ENCODE results near the gene PHF2. TPM values are rescaled to one million over a fixed set of nuclear protein-coding genes. Genes with fewer than 3 reads are reported as not detected.

The PHF2 gene
- total and polyA plus RNA-seq, 2 of the 8 experiments (the other 6 are each of a cell fraction or from before 2014, with no cell fraction given): 3.4 to 9.4 TPM

DNA sequence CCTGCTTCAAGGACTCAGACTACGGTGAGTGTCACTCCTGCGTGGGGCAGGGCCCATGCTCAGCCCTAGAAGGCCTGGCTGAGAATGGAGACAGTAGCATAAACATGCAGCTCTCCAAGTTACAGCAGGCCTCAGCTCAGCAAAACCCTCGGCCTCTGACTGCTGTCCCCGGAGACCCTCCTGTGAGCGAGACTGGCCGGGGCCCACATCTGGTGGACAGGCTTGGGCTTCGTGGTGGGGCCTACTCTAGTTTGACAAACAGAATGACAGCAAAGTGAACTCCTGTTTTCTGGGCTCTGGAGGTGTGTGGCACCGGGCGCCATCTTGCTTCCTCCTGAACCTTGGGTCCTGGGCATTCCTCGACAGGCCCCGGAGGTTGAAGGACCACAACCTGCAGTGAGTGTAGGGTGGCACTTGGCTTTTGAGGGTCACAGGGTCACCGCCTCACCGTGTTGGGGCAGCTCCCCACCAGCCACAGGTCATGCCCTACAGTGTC, 97.5 kb downstream of the PHF2 start:
- Histone ChIP-seq H2BK5ac (ENCODE audit: low read depth, low read length) (no peak overlapping the region), H3K79me2 (ENCODE audit: control insufficient read depth in 1 of 2, insufficient read depth in 2 of 2, low read length in 2 of 2) (no peaks in the 10 kb centered on the region), H2BK12ac (ENCODE audit: low read depth, low read length) (no peak overlapping the region), H3K4ac (replicated peaks; ENCODE audit: insufficient read length, low read depth, low read length) (no peak overlapping the region), H2AK5ac (ENCODE audit: low read depth, low read length) (no peak overlapping the region), H4K20me1 (replicated peaks in 1 of 2; ENCODE audit: control insufficient read depth in 1 of 2, insufficient read depth in 2 of 2, low read length in 2 of 2) (peaks cover 0 to 3% of the 10 kb centered on the region in 2 experiments), H3K27ac (ENCODE audit: low read depth, low read length) (no peak overlapping the region), H3K4me1 (replicated peaks in 1 of 4; ENCODE audit: control insufficient read depth in 3 of 4, insufficient read depth in 4 of 4, low read length in 3 of 4) (no peaks in the 10 kb centered on the region), H2BK15ac (ENCODE audit: low read length) (no peak overlapping the region), H2BK120ac (replicated peaks; ENCODE audit: low read depth, low read length) (no peak overlapping the region), H3K36me3 (ENCODE audit: control insufficient read depth in 2 of 4, insufficient read depth in 4 of 4, low read length in 3 of 4) (no peaks in the 10 kb centered on the region; a peak in 2 of 8 replicates), H3K23ac (ENCODE audit: insufficient read length) (no peak overlapping the region), H3K9ac (replicated peaks in 1 of 4; ENCODE audit: extremely low read depth in 1 of 4, low read depth in 3 of 4, low read length in 3 of 4) (no peak overlapping the region), H3K56ac (replicated peaks; ENCODE audit: insufficient read length, low read depth, low read length) (no peak overlapping the region), H3K4me2 (ENCODE audit: insufficient read depth in 1 of 2, low read depth in 2 of 2, low read length in 2 of 2) (no peak overlapping the region), H2BK20ac (ENCODE audit: low read length) (no peak overlapping the region), H4K5ac (ENCODE audit: insufficient read length, low read depth, low read length) (no peak overlapping the region), H3K4me3 (ENCODE audit: extremely low read depth in 1 of 4, insufficient read depth in 2 of 4, low read depth in 3 of 4, low read length in 4 of 4) (no peak overlapping the region), H3K79me1 (ENCODE audit: low read depth, low read length) (no peaks in the 10 kb centered on the region), H3K18ac (ENCODE audit: extremely low read depth, low read length) (no peak overlapping the region), H2AFZ (ENCODE audit: low read length) (no peak overlapping the region), H3K23me2 (ENCODE audit: low read depth, low read length) (peaks cover 2% of the 10 kb centered on the region; the same call in 1 of the 2 replicates), H3K9me3 (ENCODE audit: insufficient read depth in 2 of 2, low read depth in 1 of 2, low read length in 1 of 2) (no peaks in the 10 kb centered on the region; a peak in 1 of 4 replicates), H4K8ac (ENCODE audit: extremely low read depth, insufficient read depth, low read length) (no peak overlapping the region), H3K14ac (ENCODE audit: insufficient read length) (no peak overlapping the region), H4K91ac (replicated peaks; ENCODE audit: insufficient read length, low read length) (no peak overlapping the region), H3K27me3 (replicated peaks in 1 of 4; ENCODE audit: control insufficient read depth in 3 of 4, extremely low read depth in 1 of 4, insufficient read depth in 3 of 4, low read length in 3 of 4) (no peaks in the 10 kb centered on the region; a peak in 1 of 7 replicates)
- ChIA-PET CTCF (ENCODE audit: partially characterized antibody) (interaction anchor here (0.6 to 1.1 kb wide), 3 partner anchors 151 to 505 kb away, joined by 3 to 4 read pairs (median 3); no protein-coding TSS in a partner anchor), POLR2A (ENCODE audit: partially characterized antibody) (no interaction called here)
- DNase-seq (ENCODE audit: low read depth in 1 of 2, low spot score in 2 of 2): no peak
- no peak for FAIRE-seq
- WGBS, 2 experiments (ENCODE audit: extremely low coverage in 1 of 2, insufficient coverage in 1 of 2, insufficient read length in 1 of 2, insufficient replicate concordance in 2 of 2, low coverage in 1 of 2, low lambda C conversion rate in 2 of 2, missing lambda C conversion rate in 1 of 2): 87% methylated on average over 13 of the region's 13 CpGs; no CpG with 5 or more reads in 1 of the 2 experiments
- TF ChIP-seq, protein P1, sequence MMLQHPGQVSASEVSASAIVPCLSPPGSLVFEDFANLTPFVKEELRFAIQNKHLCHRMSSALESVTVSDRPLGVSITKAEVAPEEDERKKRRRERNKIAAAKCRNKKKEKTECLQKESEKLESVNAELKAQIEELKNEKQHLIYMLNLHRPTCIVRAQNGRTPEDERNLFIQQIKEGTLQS (IDR thresholded peaks at IDR 0.05; ENCODE audit: insufficient read depth, low read depth, low read length): no peak

Data from H1 (cell line).